GM21576 (cell line): ENCODE measurements around the gene ID2.
"Not testable (repeated sequence)": the region's sequence is repeated elsewhere in the genome, so short reads cannot be mapped to it uniquely, and the experiment has no call there.

Experiments
- ATAC-seq: cut with Tn5 transposase; IDR thresholded peaks from one replicate; pipeline ENCODE4 v1.9.1; 2021; ENCODE audit warnings: mild to moderate bottlenecking, moderate library complexity; ENCODE audit not compliant: unreplicated experiment

The ID2 gene

GRCh38 chr2:8725838-8726237 lies 44.0 kb downstream of the ID2 start:
- no peak for ATAC-seq

GRCh38 chr2:8728305-8729015 lies 46.6 kb downstream of the ID2 start:
- ATAC-seq = no peak

- ATAC-seq = not testable (repeated sequence)
These were observed 47.2 kb downstream of the ID2 start for GRCh38 chr2:8729101-8729500.

GRCh38 chr2:8729939-8730338 lies 48.1 kb downstream of the ID2 start:
- ATAC-seq = no peak

- ATAC-seq = no peak
These were observed 50.7 kb downstream of the ID2 start for GRCh38 chr2:8732601-8733000.
